HG03025 (cell line): ENCODE results near the gene CBY1.

Experiments used
- ATAC-seq: cut with Tn5 transposase; IDR thresholded peaks from one replicate; pipeline ENCODE4 v1.9.1; 2021; ENCODE audit warnings: mild to moderate bottlenecking, moderate library complexity; ENCODE audit not compliant: unreplicated experiment, low FRiP score

Gene CBY1

DNA sequence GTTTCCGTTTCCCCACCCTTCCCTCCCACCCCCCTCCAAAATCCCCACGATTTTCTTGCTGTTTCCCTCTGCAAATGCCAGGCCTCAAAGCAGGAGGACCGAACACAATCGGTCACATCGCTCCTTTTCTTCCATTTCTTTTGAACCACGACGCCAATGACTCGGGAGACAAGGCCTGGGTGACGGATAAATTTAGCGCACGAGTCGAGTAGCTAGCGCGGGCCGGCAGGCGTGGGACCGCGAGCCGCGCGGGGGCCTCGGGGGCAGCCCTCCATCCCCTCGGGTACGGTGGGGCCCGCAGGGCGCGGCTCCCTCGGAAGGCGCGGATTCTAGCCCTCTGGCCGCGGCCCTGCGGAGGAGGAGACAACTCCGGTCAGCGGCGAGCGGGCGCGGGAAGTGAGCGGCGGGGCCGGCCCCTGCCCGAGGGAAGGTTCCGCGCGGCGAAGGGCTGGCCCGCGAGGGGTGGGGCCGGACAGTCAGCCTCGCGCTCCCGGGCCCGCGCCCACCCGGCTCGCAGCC is 43.9 kb downstream of the CBY1 start:
- no peak for ATAC-seq

GRCh38 chr22:38700789-38701628 is 44.6 kb downstream of the CBY1 start, which contains the start of gene JOSD1:
JOSD1 (minus strand) TSS chr22:38700943; CDS start chr22:38699987, 956 bp downstream.
- ATAC-seq, result peak; percentile 37

GRCh38 chr22:38704654-38705234 is 48.3 kb downstream of the CBY1 start:
- no peak for ATAC-seq

DNA sequence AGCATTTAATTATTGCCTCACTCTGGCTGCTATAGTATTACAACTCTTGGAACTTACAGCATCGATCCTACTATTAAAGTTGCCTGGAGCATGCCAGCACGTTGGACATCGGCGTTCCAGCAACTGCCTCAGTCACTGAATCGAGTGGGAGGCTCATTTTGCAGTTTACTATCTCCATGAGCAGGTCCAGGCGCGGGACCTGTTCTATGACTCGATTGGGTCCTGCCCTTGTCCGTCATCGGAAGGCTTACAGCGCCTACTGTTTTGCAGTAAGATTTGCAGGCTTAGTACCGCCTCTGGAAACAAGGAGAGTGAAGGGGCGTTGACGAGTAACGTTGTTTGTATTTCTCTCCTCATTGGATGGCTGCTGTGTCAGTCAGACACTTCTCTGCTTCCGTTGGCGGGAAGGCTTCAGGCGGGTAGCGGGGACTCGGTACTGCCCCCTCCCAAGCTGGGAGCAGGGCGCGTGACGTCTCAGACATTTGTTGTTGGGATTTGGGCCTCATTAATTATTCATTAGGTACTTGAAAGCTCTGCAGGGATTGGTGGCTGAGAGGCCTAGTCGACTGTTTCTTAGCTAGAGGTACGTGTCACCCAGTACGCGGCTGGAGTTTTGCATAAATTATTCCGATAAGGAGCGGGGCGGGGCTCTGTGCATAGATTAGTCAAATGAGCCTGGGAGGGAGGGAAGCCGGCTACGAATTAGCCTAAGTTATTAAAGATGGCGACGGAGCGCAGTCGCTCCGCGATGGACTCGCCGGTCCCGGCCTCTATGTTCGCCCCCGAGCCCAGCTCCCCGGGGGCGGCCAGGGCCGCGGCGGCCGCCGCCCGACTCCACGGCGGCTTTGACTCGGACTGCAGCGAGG is 49.0 kb downstream of the CBY1 start, which contains the start of gene GTPBP1:
TSS of gene GTPBP1 (plus strand) at position 710 of the 866 bp plus-strand sequence. CDS start at position 722, 12 bp downstream.
- ATAC-seq, result peak; percentile 71

GRCh38 chr22:38706101-38706900 is 49.9 kb downstream of the CBY1 start:
- peak; percentile 5 for ATAC-seq

DNA sequence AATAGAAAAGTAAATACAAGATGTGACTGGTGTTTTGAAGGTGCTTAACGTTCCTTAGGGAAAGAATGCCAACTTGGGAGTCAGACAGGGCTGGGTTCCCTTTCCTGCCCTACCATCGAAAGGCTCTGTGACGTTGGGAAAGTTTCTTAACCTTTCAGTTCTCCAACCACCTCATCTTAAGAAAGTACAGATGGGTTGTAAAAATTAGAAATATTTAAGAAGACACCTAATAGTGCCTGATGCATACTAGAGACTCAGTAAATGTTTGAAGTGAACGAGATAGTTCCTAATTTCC is 50.4 kb downstream of the CBY1 start:
- no peak for ATAC-seq

DNA sequence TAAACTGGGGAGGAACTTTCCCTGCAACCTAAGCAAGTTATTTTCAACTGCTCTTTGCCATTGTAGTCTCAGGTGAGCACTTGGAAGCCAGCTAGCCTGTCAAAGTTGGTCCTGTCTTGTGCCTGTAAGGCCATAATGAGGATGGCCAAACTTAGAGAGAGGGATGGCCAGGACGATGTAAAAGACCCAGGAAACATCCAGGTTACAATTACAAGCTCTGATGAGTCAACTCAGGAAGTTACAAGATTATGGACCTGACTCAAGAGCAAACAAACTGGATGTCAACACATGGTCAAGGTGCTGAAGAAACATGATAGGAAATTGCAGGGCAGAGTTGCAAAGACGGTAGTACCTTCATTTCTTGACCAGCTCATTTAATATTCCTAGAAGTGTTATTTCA is 50.9 kb downstream of the CBY1 start:
- no peak for ATAC-seq

- no peak for ATAC-seq
These were observed 51.5 kb downstream of the CBY1 start for GRCh38 chr22:38707984-38708383.

GRCh38 chr22:38709306-38709705 is 52.9 kb downstream of the CBY1 start:
- no peak for ATAC-seq

- ATAC-seq, result no peak
These were observed 53.9 kb downstream of the CBY1 start for GRCh38 chr22:38710351-38710750.

DNA sequence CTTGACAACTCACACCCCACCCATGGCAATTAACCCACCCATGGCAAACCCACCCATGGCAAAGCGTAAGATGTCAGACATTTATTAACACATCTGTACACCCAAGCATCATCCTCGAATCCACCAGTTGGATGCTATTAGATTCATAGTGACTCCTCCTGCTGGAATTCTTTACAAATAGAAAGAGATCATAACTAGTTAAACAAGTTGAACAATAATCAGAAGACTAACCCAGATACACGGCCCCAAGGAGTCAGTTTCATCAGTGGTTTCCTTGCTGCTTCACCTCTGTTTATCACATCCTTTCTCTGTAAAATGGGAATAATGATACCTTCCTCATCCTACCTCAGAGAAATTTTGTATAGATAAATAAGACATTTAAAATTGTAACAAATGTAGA is 54.4 kb downstream of the CBY1 start:
- ATAC-seq, result no peak

DNA sequence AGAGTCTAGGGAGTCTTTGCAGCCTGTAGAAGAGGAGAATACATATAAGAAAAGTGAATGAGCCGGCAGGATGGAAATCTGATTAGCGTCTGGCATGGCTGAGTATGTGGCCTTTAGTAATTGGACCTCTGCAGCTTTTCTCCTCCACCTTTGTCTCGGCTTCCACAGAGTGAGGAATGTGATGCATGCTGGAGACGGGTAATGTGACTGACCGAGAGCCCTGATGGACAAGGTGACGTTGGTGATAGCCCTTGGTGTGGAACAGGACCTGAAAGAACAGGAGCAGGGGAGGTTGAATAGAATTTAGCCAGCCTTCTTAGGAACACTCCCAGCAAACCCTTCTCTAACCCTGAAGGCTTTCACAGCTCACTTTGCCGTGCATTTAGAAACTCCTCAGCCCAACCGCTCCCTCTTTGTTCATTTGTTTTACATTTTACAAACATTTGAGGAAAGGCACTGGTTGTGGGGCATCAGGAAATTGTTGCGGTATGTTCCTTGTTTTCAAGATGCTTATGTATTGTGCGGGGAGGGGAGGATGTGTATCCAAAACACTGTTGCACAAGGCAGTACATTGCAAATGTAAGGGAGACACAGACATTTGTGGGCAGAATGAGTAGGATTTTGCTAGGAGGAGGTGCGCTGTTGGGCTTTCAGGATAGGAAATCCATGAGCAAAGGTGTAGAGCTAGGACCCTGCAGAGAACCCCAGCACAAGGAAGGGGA is 56.2 kb downstream of the CBY1 start:
- no peak for ATAC-seq

- ATAC-seq, result no peak
These were observed 57.5 kb downstream of the CBY1 start for GRCh38 chr22:38713921-38714320.

DNA sequence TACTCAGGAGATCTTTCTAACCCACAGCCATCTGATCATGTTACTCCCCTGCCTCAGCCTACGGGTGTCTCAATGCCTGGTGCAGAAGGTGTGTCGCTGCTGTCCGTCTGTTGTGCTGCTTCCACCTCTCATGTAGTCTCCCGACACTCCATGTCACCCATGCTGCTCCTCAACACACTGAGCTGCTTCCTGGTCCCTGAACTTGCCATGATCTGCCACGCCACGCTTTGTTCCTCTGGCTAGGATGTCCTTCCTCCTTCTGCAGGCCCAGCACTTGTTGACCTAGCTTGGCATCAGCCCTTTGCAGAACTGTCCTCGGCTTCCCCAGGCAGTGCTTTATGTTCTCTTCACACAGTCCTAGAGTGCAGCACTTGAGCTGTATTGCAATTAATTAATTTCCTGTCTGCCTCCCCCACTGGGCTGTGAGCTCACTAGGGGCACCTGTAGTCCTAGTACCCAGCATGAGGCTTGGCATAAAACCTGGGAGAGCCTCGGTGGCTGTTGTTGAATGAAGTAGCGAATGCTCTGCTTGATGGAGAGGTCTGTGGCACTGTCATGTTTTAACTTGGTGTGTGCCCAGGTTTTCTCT is 58.8 kb downstream of the CBY1 start:
- ATAC-seq, result no peak

- ATAC-seq, result no peak
These were observed 59.4 kb downstream of the CBY1 start for GRCh38 chr22:38715852-38716251.

- ATAC-seq, result no peak
These were observed 59.8 kb downstream of the CBY1 start for GRCh38 chr22:38716271-38716670.

DNA sequence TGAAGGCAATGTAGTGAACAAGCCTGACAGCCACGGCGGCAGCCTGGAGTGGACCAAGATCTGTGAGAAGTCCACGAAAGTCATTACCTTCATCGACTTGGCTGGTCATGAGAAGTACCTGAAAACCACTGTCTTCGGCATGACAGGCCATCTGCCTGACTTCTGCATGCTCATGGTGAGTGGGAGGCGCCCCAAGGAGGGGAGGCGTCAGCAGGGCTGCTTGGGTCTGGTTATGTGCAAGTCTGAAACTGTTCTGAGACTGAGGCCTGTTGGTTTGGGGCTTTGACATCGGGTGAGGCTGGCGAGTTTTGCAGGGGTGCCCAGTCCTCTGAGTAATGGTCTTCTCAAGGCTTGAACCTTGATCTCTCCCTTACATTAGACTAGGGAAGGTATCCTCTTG is 60.4 kb downstream of the CBY1 start:
- no peak for ATAC-seq

GRCh38 chr22:38717244-38717643 is 60.8 kb downstream of the CBY1 start:
- ATAC-seq, result no peak

- ATAC-seq, result no peak
These were observed 62.0 kb downstream of the CBY1 start for GRCh38 chr22:38718414-38718813.
